DOHH2 (cell line): ENCODE data around the gene POFUT2.

Experiments used
- CTCF ChIP-seq: fragments of 200-600 bp; sonication (generic); IDR thresholded peaks from one replicate; pipeline ENCODE4 v1.5.1; 2014; ENCODE audit warnings: antibody characterized with exemption, mild to moderate bottlenecking, low read depth, low read length; ENCODE audit not compliant: poor library complexity, severe bottlenecking
- EZH2phosphoT487 ChIP-seq: fragments of 200-600 bp; sonication (generic); IDR thresholded peaks from 2 replicates; pipeline ENCODE4 v1.6.1; 2017; ENCODE audit warnings: borderline replicate concordance, mild to moderate bottlenecking, antibody characterized with exemption, low read length, moderate library complexity, mixed read lengths

- TF ChIP-seq CTCF (no peak), EZH2phosphoT487 (no peak)
These were observed 8.9 kb upstream of the POFUT2 start for GRCh38 chr21:45296638-45297037.
